Measurements from ENCODE around the gene SBNO1. TPM values are rescaled to one million over a fixed set of nuclear protein-coding genes. Genes with fewer than 3 reads are reported as not detected.
"Not testable (repeated sequence)": the region's sequence is repeated elsewhere in the genome, so short reads cannot be mapped to it uniquely, and the experiment has no call there.

The SBNO1 gene
- total RNA-seq, 1 donor = 38.6 TPM

GRCh38 chr12:123388177-123388950 lies 23.7 kb upstream of the SBNO1 start:
- peak overlapping the region; percentile 74 for H3K4me3 ChIP-seq (ENCODE audit: low read depth, low read length)
- TF ChIP-seq, protein P1, sequence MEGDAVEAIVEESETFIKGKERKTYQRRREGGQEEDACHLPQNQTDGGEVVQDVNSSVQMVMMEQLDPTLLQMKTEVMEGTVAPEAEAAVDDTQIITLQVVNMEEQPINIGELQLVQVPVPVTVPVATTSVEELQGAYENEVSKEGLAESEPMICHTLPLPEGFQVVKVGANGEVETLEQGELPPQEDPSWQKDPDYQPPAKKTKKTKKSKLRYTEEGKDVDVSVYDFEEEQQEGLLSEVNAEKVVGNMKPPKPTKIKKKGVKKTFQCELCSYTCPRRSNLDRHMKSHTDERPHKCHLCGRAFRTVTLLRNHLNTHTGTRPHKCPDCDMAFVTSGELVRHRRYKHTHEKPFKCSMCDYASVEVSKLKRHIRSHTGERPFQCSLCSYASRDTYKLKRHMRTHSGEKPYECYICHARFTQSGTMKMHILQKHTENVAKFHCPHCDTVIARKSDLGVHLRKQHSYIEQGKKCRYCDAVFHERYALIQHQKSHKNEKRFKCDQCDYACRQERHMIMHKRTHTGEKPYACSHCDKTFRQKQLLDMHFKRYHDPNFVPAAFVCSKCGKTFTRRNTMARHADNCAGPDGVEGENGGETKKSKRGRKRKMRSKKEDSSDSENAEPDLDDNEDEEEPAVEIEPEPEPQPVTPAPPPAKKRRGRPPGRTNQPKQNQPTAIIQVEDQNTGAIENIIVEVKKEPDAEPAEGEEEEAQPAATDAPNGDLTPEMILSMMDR (IDR thresholded peaks at IDR 0.05; ENCODE audit: insufficient read depth, low read length) = no peak
- DNase-seq (ENCODE audit: low read depth) = peak; percentile 60

DNA sequence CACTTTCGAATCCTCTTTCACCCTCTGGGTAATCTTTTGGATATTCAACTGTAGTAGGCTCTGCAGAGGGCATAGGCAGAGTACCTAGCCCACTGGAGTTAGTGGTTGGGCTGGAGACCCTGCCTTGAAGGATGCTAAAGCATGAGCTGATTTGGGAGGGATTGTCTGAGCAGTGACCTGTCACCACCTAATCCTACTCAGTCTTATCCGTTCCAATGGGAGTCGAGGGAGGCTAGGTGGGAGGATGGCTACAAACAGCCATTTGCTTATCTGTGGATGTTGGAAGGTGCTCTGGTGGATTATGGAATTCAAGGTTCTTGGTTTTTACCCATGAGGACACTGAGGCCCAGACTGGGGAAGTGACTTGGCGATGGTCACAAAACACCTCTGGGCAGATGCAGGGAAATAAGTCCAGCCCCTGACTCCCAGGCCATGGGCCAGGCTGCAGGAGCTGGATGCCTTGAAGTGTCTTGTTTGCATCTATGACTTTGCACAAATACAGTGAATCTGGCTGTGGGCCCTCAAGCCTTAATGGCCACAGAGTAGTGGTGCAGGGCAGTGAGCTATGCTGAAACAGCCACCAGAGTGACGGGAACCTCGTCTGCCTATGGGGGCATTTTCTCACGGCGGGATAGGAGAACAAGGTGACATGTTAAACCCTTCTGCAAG lies 23.0 kb upstream of the SBNO1 start:
- DNase-seq (ENCODE audit: low read depth) = no peak
- TF ChIP-seq, protein P1 (IDR thresholded peaks at IDR 0.05; ENCODE audit: insufficient read depth, low read length) = no peak
- H3K4me3 ChIP-seq (ENCODE audit: low read depth, low read length) = peak overlapping the region; percentile 74

DNA sequence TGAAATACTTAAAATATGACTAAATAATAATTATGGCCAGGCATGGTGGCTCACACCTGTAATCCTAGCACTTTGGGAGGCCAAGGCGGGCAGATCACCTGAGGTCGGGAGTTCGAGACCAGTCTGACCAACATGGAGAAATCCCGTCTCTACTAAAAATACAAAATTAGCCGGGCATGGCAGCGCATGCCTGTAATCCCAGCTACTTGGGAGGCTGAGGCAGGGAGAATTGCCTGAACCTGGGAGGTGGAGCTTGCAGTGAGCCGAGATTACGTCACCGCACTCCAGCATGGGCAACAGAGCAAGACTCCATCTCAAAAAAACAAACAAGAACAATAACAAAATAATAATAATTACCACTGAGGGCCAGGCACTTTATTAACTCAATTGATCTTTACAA lies 20.9 kb upstream of the SBNO1 start:
- not testable (repeated sequence) for H3K4me3 ChIP-seq (ENCODE audit: low read depth, low read length); DNase-seq (ENCODE audit: low read depth)

DNA sequence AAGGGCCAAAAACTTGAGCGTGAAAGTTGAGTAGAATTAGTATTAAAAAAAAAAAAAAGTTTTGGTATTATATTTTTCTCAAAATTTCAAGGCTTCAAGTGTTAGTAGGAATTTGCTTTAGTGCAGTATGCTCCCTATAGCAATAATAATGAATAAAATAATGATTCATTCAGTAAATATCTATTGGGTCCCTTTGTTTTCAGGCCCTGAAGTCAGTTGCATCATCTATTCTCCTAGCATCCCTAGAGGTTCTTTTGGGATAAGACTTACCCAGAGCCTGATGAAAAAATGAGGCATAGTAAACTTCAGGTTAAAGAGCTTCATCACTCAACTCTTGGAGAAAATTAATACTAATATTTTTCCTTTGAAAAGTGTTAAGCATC lies 20.3 kb upstream of the SBNO1 start:
- peak; percentile 87 for DNase-seq (ENCODE audit: low read depth)
- peak overlapping the region; percentile 83 for H3K4me3 ChIP-seq (ENCODE audit: low read depth, low read length)
- TF ChIP-seq, protein P1 (IDR thresholded peaks at IDR 0.05; ENCODE audit: insufficient read depth, low read length) = peak; percentile 38

DNA sequence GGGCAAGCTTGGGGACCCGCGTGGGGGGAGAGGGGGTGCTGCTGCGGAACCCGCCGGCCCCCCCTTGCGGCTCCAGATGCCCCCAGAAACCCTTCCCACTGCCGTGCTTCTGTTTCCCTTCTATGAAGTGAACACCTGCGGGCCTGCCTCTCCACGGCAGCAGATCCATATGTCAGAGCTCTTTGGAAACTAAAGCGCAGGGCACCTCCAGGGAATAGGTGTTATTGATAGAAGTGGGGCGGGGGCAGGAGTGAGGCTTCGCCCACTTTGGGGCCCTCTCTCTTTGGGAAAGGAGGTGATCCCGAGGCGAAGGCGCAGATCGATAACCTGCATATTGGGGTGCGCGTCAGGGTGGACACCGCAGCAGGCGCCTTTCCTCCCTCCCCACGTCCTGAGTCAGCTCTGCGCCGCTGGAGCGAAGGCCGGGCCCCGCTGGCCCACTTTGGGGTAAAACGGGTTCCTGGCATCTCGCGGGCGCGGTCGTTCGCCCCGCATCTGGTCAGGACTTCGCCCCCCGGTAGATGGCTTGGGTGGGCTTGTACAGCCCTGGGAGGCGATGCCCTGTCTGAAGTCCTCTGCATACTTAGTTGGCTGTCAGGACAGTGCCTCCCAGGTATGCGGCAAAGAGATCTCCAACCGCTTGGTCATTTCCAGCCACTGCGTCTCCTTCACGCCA lies 19.8 kb upstream of the SBNO1 start:
- no peak for DNase-seq (ENCODE audit: low read depth)
- TF ChIP-seq, protein P1 (IDR thresholded peaks at IDR 0.05; ENCODE audit: insufficient read depth, low read length) = no peak
- H3K4me3 ChIP-seq (ENCODE audit: low read depth, low read length) = peak overlapping the region; percentile 83

- H3K4me3 ChIP-seq (ENCODE audit: low read depth, low read length) = no peak overlapping the region
- TF ChIP-seq, protein P1 (IDR thresholded peaks at IDR 0.05; ENCODE audit: insufficient read depth, low read length) = no peak
Observed at GRCh38 chr12:123382684-123383083, 18.0 kb upstream of the SBNO1 start.

GRCh38 chr12:123379391-123379790 lies 14.7 kb upstream of the SBNO1 start:
- no peak overlapping the region for H3K4me3 ChIP-seq (ENCODE audit: low read depth, low read length)
- TF ChIP-seq, protein P1 (IDR thresholded peaks at IDR 0.05; ENCODE audit: insufficient read depth, low read length) = no peak
- no peak for DNase-seq (ENCODE audit: low read depth)

More at GRCh38 chr12:123382684-123383083, 18.0 kb upstream of the SBNO1 start:
- DNase-seq (ENCODE audit: low read depth) = no peak

DNA sequence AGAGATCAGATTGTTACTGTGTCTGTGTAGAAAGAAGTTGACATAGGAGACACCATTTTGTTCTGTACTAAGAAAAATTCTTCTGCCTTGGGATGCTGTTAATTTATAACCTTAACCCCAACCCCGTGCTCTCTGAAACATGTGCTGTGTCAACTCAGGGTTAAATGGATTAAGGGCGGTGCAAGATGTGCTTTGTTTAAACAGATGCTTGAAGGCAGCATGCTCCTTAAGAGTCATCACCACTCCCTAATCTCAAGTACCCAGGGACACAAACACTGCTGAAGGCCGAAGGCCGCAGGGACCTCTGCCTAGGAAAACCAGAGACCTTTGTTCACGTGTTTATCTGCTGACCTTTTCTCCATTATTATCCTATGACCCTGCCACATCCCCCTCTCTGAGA lies 7.8 kb upstream of the SBNO1 start:
- not testable (repeated sequence) for H3K4me3 ChIP-seq (ENCODE audit: low read depth, low read length); DNase-seq (ENCODE audit: low read depth)

- H3K4me3 ChIP-seq (ENCODE audit: low read depth, low read length); DNase-seq (ENCODE audit: low read depth): not testable (repeated sequence)
Observed at GRCh38 chr12:123371667-123372368, 7.2 kb upstream of the SBNO1 start.
